ENCODE measurements around the gene ALLC. TPM values are rescaled to one million over a fixed set of nuclear protein-coding genes. Genes with fewer than 3 reads are reported as not detected.

Gene ALLC
- total RNA-seq, 1 donor from 2014 or later: not detected

DNA sequence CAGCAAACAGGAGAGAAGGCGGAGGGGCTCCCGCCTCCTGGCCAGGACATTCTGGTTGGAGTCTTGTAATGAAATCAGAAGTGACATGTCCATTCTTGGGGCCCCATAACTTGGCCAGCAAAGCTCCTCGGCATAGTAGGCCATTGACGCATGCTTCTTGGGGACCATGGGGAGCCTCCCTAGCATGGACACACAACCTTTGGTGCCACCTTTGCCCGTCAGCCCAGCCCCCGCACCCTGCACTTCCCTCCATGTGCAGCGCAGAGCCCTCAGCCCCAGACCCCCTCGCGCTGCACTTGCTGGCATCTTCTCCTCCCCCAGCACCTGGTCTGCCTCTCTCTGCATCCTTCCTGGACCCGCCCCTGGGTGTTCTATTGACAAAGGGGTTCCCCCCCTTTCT lies 68.5 kb downstream of the ALLC start:
- TF ChIP-seq, protein P1, sequence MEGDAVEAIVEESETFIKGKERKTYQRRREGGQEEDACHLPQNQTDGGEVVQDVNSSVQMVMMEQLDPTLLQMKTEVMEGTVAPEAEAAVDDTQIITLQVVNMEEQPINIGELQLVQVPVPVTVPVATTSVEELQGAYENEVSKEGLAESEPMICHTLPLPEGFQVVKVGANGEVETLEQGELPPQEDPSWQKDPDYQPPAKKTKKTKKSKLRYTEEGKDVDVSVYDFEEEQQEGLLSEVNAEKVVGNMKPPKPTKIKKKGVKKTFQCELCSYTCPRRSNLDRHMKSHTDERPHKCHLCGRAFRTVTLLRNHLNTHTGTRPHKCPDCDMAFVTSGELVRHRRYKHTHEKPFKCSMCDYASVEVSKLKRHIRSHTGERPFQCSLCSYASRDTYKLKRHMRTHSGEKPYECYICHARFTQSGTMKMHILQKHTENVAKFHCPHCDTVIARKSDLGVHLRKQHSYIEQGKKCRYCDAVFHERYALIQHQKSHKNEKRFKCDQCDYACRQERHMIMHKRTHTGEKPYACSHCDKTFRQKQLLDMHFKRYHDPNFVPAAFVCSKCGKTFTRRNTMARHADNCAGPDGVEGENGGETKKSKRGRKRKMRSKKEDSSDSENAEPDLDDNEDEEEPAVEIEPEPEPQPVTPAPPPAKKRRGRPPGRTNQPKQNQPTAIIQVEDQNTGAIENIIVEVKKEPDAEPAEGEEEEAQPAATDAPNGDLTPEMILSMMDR (IDR thresholded peaks at IDR 0.05; ENCODE audit: insufficient read depth, low read length, severe bottlenecking): no peak
- FAIRE-seq (no peak), DNase-seq (ENCODE audit: low read depth) (no peak)
- Histone ChIP-seq H3K27me3 (ENCODE audit: control insufficient read depth, insufficient read depth, low read length) (no peaks in the 10 kb centered on the region), H3K4me3 (ENCODE audit: low read depth, low read length) (no peak overlapping the region), H3K36me3 (ENCODE audit: control insufficient read depth, insufficient read depth, low read length) (no peaks in the 10 kb centered on the region)

DNA sequence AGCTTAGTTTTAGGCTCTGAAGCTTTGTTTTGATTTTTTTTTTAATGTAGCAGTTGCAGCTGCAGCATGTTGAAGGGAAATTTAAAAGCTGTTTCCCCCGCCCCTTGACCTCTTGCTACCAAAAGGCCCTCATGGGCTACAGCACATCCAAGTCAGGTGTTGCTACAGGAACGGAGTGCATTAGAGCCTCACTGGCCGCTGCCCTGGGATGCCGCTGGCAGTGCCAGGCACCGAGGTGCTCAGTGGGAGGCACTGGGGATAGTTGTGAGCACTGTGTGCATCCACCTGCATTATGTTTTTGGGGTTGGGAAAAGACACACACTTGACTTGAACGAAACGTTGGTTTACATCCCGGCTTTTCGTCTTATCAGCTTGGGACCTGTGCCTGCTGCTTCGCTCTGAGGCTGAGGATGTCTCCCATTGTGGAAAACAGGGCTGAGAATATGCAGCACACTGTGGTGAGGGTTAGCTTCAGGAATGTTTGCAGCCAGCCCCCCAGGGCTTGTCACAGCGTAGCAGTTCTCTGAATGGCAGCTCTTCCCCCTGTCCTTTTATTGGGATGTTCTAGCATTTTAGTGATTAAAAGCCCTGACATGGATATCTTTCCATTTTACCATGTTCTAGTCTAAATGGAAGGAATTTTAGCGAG lies 69.5 kb downstream of the ALLC start:
- TF ChIP-seq, protein P1 (IDR thresholded peaks at IDR 0.05; ENCODE audit: insufficient read depth, low read length, severe bottlenecking): no peak
- no peak for DNase-seq (ENCODE audit: low read depth)
- Histone ChIP-seq H3K36me3 (ENCODE audit: control insufficient read depth, insufficient read depth, low read length) (no peaks in the 10 kb centered on the region), H3K4me3 (ENCODE audit: low read depth, low read length) (no peak overlapping the region), H3K27me3 (ENCODE audit: control insufficient read depth, insufficient read depth, low read length) (no peaks in the 10 kb centered on the region)
- no peak for FAIRE-seq

DNA sequence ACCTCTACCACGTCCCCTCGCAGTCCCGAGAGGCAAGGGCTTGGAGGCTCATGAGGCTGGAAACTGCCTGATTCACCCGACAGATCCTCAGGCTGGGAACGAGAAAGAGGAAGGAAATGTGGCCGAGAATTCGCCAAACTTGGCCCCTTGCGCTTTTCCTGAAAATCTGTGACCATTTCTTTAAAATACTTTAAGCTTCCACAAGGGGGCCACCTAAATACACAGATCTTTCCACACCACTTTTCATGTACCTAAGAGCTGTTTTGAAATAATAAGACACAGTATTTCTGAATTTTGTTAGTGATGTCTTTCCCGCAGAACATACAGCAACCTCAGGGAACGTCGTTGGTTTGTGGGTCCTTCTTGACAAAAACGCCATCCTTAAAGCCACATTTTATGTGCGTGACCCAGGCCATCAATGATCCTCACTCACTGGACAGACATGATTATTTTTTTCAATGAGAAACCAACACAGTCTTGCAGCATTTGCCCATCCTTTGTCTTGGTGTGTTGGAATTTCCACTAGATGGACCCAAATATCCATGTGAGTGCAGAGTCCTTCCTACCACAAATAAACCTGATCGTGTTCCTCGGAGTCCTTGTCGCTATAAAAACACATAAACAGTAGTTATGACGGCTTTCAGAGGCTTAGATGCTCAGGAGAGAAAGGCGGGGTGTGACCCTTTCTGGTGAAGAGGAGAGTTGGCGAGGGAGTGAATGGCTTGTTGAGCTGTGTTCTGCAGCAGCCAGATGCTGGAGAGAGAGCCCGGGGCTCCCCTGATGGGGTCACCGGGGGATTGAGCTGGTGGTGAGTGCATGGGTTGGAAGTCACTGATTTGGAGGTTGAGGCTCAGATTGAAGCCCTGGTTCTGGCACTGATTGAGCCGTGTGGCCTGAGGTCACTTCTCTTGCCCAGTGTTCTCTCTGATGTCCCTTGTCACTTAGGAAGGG lies 70.4 kb downstream of the ALLC start:
- Histone ChIP-seq H3K36me3 (ENCODE audit: control insufficient read depth, insufficient read depth, low read length) (no peaks in the 10 kb centered on the region), H3K4me3 (ENCODE audit: low read depth, low read length) (no peak overlapping the region), H3K27me3 (ENCODE audit: control insufficient read depth, insufficient read depth, low read length) (no peaks in the 10 kb centered on the region)
- TF ChIP-seq, protein P1 (IDR thresholded peaks at IDR 0.05; ENCODE audit: insufficient read depth, low read length, severe bottlenecking): peak; percentile 53
- DNase-seq (ENCODE audit: low read depth) (peak; percentile 26), FAIRE-seq (no peak)

DNA sequence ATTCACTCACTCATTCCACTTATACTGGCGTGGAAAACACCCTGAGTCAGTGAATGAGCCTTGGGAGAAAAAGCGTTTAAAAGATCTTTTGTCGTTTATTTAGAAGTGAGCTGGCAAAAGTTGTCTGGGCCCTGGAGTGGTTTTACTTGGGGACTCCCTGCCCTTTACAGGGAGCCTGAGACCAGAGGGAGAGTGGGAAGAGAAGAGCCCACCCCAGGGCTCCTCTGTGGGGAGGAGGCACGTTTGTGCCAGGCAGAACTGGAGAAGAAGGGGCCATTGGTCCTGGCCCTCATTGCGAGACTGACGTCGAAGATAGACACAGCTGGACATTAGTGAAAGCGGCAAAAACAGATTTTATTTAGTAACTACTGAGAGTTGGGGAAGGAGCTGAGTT lies 71.1 kb downstream of the ALLC start:
- no peaks in the 10 kb centered on the region for H3K36me3 ChIP-seq (ENCODE audit: control insufficient read depth, insufficient read depth, low read length)
- DNase-seq (ENCODE audit: low read depth) (no peak), FAIRE-seq (no peak)
- H3K27me3 ChIP-seq (ENCODE audit: control insufficient read depth, insufficient read depth, low read length): no peaks in the 10 kb centered on the region
- H3K4me3 ChIP-seq (ENCODE audit: low read depth, low read length): no peak overlapping the region
- TF ChIP-seq, protein P1 (IDR thresholded peaks at IDR 0.05; ENCODE audit: insufficient read depth, low read length, severe bottlenecking): no peak

- TF ChIP-seq, protein P1 (IDR thresholded peaks at IDR 0.05; ENCODE audit: insufficient read depth, low read length, severe bottlenecking): no peak
- FAIRE-seq (no peak), DNase-seq (ENCODE audit: low read depth) (no peak)
- Histone ChIP-seq H3K27me3 (ENCODE audit: control insufficient read depth, insufficient read depth, low read length) (no peaks in the 10 kb centered on the region), H3K4me3 (ENCODE audit: low read depth, low read length) (no peak overlapping the region), H3K36me3 (ENCODE audit: control insufficient read depth, insufficient read depth, low read length) (no peaks in the 10 kb centered on the region)
Measured at GRCh38 chr2:3729786-3730185, 71.8 kb downstream of the ALLC start.
